ENCODE measurements around the gene ITGAE. TPM values are rescaled to one million over a fixed set of nuclear protein-coding genes. Genes with fewer than 3 reads are reported as not detected.
A peak's percentile ranks its signal among the peaks of the same experiment; 100 is the strongest.
"Not testable (repeated sequence)": the region's sequence is repeated elsewhere in the genome, so short reads cannot be mapped to it uniquely, and the experiment has no call there.

ITGAE gene
- total RNA-seq, 2 experiments from 2014 or later: 48.1 to 52.0 TPM

DNA sequence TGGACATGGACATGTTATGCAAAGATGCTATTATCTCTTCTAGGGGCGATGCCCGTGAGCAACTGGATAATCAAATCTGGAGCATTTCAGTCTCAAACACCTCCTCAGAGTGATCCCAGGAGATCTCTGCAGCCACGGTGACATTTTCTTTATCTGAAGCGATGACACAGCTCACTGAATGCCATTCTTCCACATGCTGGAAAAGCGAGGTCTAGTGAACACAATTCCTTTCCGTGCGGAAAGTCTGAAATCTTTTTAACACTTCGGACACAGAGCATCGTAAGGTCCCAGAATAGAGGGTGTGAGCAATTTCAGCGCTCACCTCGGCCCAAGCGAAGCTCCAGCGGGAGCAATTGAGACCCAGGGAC, 77.8 kb downstream of the ITGAE start:
- Mint-ChIP-seq H3K9me3 (no peaks in the 10 kb centered on the region), H3K27me3 (no peaks in the 10 kb centered on the region), H3K4me3 (peak overlapping the region; percentile 86), H3K36me3 (peaks cover 45% of the 10 kb centered on the region), H3K27ac (peak overlapping the region; percentile 72), H3K4me1 (peaks cover 49% of the 10 kb centered on the region)
- no peak for ATAC-seq (ENCODE audit: low read depth)
- no peak for DNase-seq
- POLR2A ChIA-PET: interaction anchor here (0.6 to 2.5 kb wide), 9 partner anchors 12 to 1313 kb away, joined by 3 to 19 read pairs (median 3); partner anchors contain the start of genes NCBP3 and P2RX5

DNA sequence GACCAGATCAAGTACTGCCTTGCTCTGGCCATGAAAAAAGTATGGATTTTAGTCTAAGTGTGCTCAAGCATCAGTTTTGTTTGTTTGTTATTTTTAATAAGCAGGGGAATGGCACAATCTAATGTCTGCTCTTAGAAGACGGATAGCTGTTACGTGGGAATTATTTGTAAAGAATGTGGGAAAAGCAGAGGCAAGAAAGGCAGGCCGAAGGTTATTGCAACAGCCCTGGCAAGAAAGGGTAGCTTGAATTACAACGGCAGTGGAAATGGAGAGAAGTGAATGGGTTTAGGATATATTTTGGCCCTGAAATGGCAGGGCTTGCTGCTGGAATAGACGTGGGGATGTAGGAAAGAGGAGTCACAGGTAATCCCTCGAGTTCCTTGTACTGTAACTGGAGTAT, 78.3 kb downstream of the ITGAE start:
- H3K27me3 Mint-ChIP-seq: no peaks in the 10 kb centered on the region
- peaks cover 47% of the 10 kb centered on the region for H3K4me1 Mint-ChIP-seq
- no peaks in the 10 kb centered on the region for H3K9me3 Mint-ChIP-seq
- H3K27ac Mint-ChIP-seq: peak overlapping the region; percentile 72
- ATAC-seq (ENCODE audit: low read depth) (no peak), DNase-seq (no peak)
- peak overlapping the region; percentile 86 for H3K4me3 Mint-ChIP-seq
- H3K36me3 Mint-ChIP-seq: peaks cover 42% of the 10 kb centered on the region
- POLR2A ChIA-PET: interaction anchor here (0.6 to 2.5 kb wide), 4 partner anchors 12 to 73 kb away, joined by 3 to 19 read pairs (median 8); partner anchors contain the start of gene P2RX5

DNA sequence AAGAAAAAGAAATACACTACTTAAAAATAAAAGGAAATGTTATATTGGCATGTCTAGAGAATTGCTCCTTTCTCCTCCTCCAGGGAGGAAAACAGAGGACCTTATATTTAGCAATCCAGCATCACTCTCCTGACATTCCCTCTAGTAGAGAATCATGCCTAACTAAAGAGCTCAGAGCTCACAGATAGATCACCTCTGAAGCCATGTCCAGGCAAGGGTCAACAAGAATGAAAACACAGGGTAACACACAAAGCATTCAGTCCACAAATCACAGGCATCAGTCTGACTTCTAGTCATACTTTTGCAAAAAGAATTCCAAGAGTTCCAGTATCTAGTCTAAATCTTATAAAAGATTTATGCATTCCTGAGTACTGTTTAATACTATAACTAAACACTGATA, 81.7 kb downstream of the ITGAE start:
- no peak for ATAC-seq (ENCODE audit: low read depth)
- no peak overlapping the region for H3K4me3 Mint-ChIP-seq
- DNase-seq: no peak
- no peaks in the 10 kb centered on the region for H3K9me3 Mint-ChIP-seq
- no peak overlapping the region for H3K27ac Mint-ChIP-seq
- POLR2A ChIA-PET: interaction anchor here (0.7 to 2.6 kb wide), 3 partner anchors 8 to 23 kb away, joined by 3 to 11 read pairs (median 5); partner anchors contain the start of gene P2RX5
- no peaks in the 10 kb centered on the region for H3K27me3 Mint-ChIP-seq
- H3K36me3 Mint-ChIP-seq: peaks cover 36% of the 10 kb centered on the region
- H3K4me1 Mint-ChIP-seq: peaks cover 25% of the 10 kb centered on the region

DNA sequence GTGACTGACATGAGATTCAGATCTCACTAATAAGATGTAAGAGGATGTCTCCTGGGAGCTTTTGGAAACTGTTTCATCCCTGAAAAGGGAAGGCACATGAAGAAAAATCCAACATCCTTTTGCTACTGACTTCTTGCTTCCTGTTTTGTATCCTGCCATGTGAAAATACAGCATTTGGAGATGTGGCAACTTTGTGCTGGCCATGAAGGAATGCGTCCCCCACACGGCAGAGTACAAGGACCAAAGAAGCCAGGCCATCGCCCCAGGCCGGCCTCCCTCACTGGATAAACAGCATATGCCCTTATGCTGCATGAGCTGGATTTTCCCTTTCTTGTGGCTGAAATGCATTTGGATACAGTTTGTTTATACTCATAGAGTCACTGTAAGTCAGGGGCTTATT, 82.8 kb downstream of the ITGAE start:
- Mint-ChIP-seq H3K9me3 (no peaks in the 10 kb centered on the region), H3K27ac (no peak overlapping the region), H3K36me3 (peaks cover 36% of the 10 kb centered on the region), H3K27me3 (no peaks in the 10 kb centered on the region), H3K4me3 (no peak overlapping the region), H3K4me1 (peaks cover 25% of the 10 kb centered on the region)
- POLR2A ChIA-PET: no interaction called here
- ATAC-seq (ENCODE audit: low read depth) (no peak), DNase-seq (no peak)

DNA sequence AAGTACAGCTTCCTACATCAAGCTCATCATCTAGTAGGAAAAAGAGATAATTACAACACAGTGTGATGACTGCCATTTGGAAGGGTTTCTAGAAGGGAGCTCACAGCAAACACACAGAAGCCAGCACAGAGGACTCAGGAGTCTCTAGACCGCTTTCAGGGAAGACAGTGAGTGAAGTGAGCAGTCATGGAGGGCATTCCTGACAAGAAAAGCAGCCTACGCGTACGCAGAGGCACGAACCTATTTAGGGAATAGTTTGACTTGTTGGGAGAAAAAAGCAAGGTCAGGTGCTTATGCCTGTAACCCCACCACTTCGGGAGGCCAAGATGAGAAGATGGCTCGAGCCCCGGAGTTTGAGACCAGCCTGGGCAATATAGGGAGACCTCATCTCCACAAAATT, 85.7 kb downstream of the ITGAE start:
- Mint-ChIP-seq H3K36me3 (peaks cover 44% of the 10 kb centered on the region), H3K9me3 (no peaks in the 10 kb centered on the region), H3K27ac (no peak overlapping the region), H3K4me1 (peaks cover 33% of the 10 kb centered on the region), H3K4me3 (no peak overlapping the region), H3K27me3 (no peaks in the 10 kb centered on the region)
- POLR2A ChIA-PET: interaction anchor here (0.7 kb wide), 1 partner anchor 19 kb away, joined by 3 read pairs; the partner anchor contains the start of gene P2RX5
- no peak for DNase-seq
- ATAC-seq (ENCODE audit: low read depth): no peak

DNA sequence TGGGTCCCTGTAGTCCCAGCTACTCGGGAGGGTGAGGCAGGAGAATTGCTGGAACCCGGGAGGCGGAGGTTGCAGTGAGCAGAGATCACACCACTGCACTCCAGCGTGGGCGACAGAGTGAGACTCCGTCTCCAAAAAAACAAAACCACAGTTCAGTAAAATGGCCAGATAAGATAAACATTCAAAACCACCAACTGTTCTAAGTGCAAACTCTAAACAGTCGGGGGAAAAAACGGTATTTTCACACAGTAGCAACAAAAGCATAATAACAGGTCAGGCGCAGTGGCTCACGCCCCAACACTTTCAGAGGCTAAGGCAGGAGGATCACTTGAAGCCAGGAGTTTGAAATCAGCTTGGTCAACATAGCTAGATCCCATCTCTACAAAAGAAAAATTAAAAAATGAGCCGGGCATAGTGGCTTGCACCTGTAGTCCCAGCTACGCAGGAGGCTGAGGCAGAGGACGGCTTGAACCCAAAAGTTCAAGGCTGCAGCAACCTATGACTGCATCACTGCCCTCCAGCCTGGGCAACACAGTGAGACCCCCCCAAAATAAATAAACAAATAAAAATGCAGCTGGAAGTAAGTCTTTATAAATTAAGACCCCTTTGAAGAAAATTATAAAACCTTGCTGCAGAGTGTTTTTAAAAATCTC, 88.1 kb downstream of the ITGAE start:
- H3K27ac Mint-ChIP-seq: peak overlapping the region; percentile 87
- no peaks in the 10 kb centered on the region for H3K27me3 Mint-ChIP-seq
- peaks cover 33% of the 10 kb centered on the region for H3K36me3 Mint-ChIP-seq
- ATAC-seq (ENCODE audit: low read depth) (no peak), DNase-seq (no peak)
- H3K4me1 Mint-ChIP-seq: peaks cover 38% of the 10 kb centered on the region
- POLR2A ChIA-PET: interaction anchor here (1.1 to 1.4 kb wide), 2 partner anchors 21 to 42 kb away, joined by 3 read pairs; no protein-coding TSS in a partner anchor
- H3K9me3 Mint-ChIP-seq: no peaks in the 10 kb centered on the region
- H3K4me3 Mint-ChIP-seq: peak overlapping the region; percentile 61

DNA sequence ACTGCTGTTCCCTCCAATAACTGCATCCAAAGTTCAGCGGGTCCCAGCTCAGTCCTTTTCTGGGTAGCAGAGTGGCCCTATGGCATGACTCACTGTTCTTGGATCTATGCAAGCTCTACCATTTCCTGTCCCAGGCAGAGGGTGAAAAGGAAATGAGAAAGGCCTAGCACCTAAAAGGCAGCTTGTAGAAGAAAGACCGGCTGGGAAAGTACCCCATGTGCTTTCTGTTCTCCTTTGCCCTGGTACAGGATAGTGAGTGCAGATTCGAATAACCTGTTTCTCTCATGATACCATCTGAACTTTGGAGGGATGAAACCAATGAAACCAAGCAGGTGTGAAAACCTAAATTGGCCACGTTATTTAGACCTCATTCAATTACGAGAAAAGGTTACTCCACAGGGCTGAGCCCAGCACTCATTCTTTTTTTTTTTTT, 90.0 kb downstream of the ITGAE start:
- ATAC-seq (ENCODE audit: low read depth) (peak; percentile 99), DNase-seq (peak; percentile 45)
- Mint-ChIP-seq H3K4me3 (peak overlapping the region; percentile 68), H3K27ac (peak overlapping the region; percentile 90), H3K4me1 (peaks cover 40% of the 10 kb centered on the region), H3K36me3 (peaks cover 25% of the 10 kb centered on the region), H3K27me3 (no peaks in the 10 kb centered on the region), H3K9me3 (no peaks in the 10 kb centered on the region)
- POLR2A ChIA-PET: interaction anchor here (1.0 to 2.1 kb wide), 7 partner anchors 9 to 896 kb away, joined by 3 to 33 read pairs (median 7); partner anchors contain the start of genes CTNS, HASPIN, P2RX5 and SHPK

DNA sequence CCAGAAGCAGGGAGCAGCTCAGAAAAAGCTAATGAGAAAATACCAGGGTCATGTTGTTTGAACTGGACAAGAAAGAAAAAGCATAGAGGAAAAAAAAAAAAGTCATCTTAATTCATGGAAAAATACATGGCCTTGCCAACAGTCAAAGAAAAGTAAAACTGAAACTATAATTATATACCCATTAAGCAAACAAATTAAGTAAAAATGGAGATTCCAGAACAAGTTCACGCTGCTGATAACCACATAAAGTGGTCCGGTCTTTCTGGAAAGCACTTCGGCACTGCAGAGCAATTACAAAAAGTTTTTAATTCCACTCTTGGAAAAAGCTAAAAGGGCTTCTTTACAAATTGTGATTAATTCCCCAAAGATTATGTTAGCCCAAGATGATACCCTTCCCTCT, 92.6 kb downstream of the ITGAE start:
- Mint-ChIP-seq H3K36me3 (peaks cover 15% of the 10 kb centered on the region), H3K27me3 (no peaks in the 10 kb centered on the region), H3K27ac (no peak overlapping the region), H3K4me1 (peaks cover 38% of the 10 kb centered on the region), H3K9me3 (no peaks in the 10 kb centered on the region), H3K4me3 (peak overlapping the region; percentile 10)
- DNase-seq (no peak), ATAC-seq (ENCODE audit: low read depth) (no peak)
- POLR2A ChIA-PET: no interaction called here

DNA sequence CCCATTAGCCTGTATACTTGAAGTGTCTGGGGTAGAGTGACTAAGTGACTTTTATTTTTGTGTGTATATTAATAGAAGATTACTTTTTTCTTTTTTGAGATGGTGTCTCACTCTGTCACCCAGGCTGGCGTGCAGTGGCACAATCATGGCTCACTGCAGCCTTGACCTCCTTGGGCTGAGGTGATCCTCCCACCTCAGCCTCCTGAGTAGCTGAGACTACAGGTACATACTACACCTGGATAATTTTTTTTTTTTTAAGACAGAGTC, 95.3 kb downstream of the ITGAE start:
- H3K36me3 Mint-ChIP-seq; ATAC-seq (ENCODE audit: low read depth): not testable (repeated sequence)

DNA sequence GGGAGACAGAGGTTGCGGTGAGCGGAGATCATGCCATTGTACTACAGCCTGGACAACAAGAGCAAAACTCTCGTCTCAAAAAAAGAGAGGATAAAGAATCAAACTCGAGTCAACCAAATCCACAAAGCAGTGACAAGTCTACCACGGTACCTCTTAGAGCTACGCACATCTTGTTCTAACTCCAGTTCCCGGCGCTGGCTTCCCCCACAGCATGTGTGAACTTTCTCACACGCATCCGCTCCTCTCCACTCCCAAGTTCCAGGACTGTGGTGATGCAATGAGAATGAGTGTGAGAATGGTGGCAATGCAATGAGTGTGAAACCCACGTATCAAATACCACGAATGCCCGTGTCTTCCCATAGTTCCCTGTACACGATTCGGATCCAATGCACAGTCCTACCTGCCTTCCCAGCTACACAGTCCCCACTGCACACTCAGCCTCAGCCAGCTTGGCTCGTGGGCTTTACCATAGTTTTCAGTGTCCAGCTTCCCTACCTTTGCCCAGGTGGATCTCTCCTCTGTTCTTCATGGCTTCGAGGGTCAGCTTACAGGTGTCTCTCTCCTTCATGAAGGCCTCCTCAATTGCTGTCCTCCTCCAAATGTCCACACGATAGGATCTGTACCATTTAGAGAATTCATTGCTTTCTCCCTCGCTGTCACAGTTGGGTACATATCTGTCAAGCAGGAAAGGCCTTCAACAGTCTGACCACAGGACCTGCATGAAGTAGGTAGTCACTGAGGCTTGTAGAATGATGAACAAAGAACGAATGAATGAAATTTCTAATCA, 95.9 kb downstream of the ITGAE start:
- H3K27ac Mint-ChIP-seq: no peak overlapping the region

More for the DNA sequence above, 95.3 kb downstream of the ITGAE start:
- not testable (repeated sequence) for H3K27ac Mint-ChIP-seq, H3K4me3 Mint-ChIP-seq, H3K9me3 Mint-ChIP-seq, DNase-seq, H3K27me3 Mint-ChIP-seq
- POLR2A ChIA-PET: interaction anchor here (1.0 kb wide), 1 partner anchor 10 kb away, joined by 4 read pairs; the partner anchor contains the start of gene P2RX5
- peaks cover 22% of the 10 kb centered on the region for H3K4me1 Mint-ChIP-seq

DNA sequence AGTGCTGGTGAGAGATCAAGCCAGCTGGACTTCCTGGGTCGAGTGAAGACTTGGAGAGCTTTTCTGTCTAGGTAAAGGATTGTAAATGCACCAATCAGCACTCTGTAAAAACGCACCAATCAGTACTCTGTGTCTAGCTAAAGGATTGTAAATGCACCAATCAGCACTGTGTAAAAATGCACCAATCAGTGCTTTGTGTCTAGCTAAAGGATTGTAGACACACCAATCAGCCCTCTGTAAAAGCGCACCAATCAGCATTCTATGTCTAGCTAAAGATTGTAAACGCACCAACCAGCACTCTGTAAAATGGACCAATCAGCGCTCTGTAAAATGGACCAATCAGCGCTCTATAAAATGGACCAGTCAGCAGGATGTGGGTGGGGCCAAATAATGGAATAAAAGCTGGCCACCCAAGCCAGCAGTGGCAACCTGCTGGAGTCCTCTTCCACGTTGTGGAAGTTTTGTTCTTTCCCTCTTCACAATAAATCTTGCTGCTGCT, 98.9 kb downstream of the ITGAE start:
- not testable (repeated sequence) for H3K27me3 Mint-ChIP-seq; H3K4me1 Mint-ChIP-seq; DNase-seq; ATAC-seq (ENCODE audit: low read depth); H3K4me3 Mint-ChIP-seq; H3K27ac Mint-ChIP-seq; H3K9me3 Mint-ChIP-seq; H3K36me3 Mint-ChIP-seq
- POLR2A ChIA-PET: interaction anchor here (0.6 to 2.6 kb wide), 3 partner anchors 9 to 1549 kb away, joined by 3 to 8 read pairs (median 3); no protein-coding TSS in a partner anchor

More for the DNA sequence above, 95.9 kb downstream of the ITGAE start:
- ATAC-seq (ENCODE audit: low read depth) (no peak), DNase-seq (no peak)
- POLR2A ChIA-PET: interaction anchor here (1.0 kb wide), 1 partner anchor 9 kb away, joined by 4 read pairs; the partner anchor contains the start of gene P2RX5
- Mint-ChIP-seq H3K4me1 (peaks cover 19% of the 10 kb centered on the region), H3K36me3 (peaks cover 7% of the 10 kb centered on the region), H3K27me3 (no peaks in the 10 kb centered on the region), H3K4me3 (no peak overlapping the region), H3K9me3 (peaks cover 2% of the 10 kb centered on the region)

DNA sequence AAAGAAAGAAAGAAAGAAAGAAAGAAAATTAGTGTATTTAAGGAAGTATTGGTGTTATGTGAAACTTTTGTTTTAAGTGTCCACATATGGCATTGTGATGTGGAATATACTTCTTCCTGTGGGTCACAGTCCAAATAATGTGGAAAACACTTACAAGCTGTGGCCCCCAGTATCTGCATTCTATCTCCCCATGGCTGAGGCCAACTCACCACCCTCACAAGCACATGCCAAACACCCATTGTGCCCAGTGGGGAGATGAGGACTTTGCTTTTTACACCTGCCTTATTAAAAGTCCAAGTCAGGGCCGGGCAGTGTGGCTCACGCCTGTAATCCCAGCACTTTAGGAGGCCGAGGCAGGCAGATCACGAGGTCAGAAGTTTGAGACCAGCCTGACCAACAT, 101.0 kb downstream of the ITGAE start:
- no peak overlapping the region for H3K4me3 Mint-ChIP-seq
- no peak for DNase-seq
- peaks cover 4% of the 10 kb centered on the region for H3K9me3 Mint-ChIP-seq
- no peak for ATAC-seq (ENCODE audit: low read depth)
- peaks cover 9% of the 10 kb centered on the region for H3K36me3 Mint-ChIP-seq
- H3K27ac Mint-ChIP-seq: no peak overlapping the region
- H3K27me3 Mint-ChIP-seq: no peaks in the 10 kb centered on the region
- POLR2A ChIA-PET: interaction anchor here (2.6 kb wide), 1 partner anchor 11 kb away, joined by 8 read pairs; no protein-coding TSS in a partner anchor
- H3K4me1 Mint-ChIP-seq: peaks cover 8% of the 10 kb centered on the region

DNA sequence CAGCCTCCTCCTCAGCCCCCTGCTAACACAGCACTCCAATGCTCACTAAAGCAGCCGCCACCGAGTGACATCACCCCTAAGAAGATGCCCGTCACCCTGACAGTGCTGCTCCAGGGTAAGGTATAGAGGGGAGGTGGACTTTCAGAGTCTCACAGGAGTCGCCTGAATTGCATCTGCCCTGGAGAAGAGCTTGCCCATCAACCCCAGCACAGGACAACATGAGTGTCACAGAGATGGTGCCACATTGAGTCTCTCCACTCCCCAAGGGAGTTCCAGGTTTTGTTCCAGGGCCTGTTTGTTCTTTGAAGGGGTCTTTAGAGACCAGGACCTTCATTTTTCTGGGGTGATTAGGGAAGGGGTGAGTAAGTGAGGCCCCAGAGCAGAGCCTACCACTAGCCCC, 102.8 kb downstream of the ITGAE start:
- no peak for DNase-seq
- Mint-ChIP-seq H3K9me3 (peaks cover 4% of the 10 kb centered on the region), H3K36me3 (peaks cover 8% of the 10 kb centered on the region), H3K27me3 (no peaks in the 10 kb centered on the region), H3K27ac (no peak overlapping the region), H3K4me1 (peaks cover 17% of the 10 kb centered on the region), H3K4me3 (no peak overlapping the region)
- POLR2A ChIA-PET: interaction anchor here (0.6 to 0.7 kb wide), 2 partner anchors 9 to 48 kb away, joined by 3 read pairs; no protein-coding TSS in a partner anchor
- no peak for ATAC-seq (ENCODE audit: low read depth)
